Dermis microvascular lymphatic vessel endothelial cell (primary cell): ENCODE results near the gene C4orf50. TPM values are rescaled to one million over a fixed set of nuclear protein-coding genes. Genes with fewer than 3 reads are reported as not detected.

ENCODE experiments used
- DNase-seq, 2 donors: peaks; one replicate each; pipeline versions ENCODE4 v3.0.0 to v3.0.0-alpha.2; 2010; ENCODE audit warnings: low read depth in 2 of 2
- total RNA-seq: library from RNA; depleted of rRNA; stranded (reverse); fragments of >200 nt; gene quantifications from 2 replicates; pipeline ENCODE4 v1.2.1, GENCODE V29; 2014

The C4orf50 gene
- under 0.01 TPM in 2 replicates for total RNA-seq

GRCh38 chr4:6018331-6018730 lies at the start of gene C4orf50:
C4orf50 (minus strand) TSS chr4:6018431.
- DNase-seq = no peak

GRCh38 chr4:6065934-6066590 lies 47.8 kb upstream of the C4orf50 start:
- no peak for DNase-seq

- DNase-seq = no peak
Measured at GRCh38 chr4:6065166-6065565, 46.9 kb upstream of the C4orf50 start.

GRCh38 chr4:6064383-6064782 lies 46.2 kb upstream of the C4orf50 start:
- no peak for DNase-seq

DNA sequence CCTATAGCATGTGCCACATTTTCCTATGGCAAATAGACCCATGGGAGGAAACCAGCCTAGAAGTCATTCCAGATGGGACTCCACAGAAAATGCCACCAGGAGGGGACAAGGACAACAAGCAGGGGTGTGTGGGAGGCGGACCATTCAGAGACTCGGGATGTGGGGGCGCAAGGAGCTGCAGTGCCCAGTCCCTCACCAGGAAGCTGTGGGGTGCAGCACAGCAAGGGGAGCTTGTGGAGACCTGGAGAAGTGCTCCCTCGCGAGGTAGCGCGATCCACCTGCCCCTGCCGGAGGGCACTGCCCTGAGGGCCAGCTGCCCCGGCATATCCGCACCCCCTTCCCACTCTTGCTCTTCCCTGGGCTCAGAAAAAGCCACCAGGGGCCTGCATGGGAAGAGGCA lies 45.5 kb upstream of the C4orf50 start:
- DNase-seq = no peak

DNA sequence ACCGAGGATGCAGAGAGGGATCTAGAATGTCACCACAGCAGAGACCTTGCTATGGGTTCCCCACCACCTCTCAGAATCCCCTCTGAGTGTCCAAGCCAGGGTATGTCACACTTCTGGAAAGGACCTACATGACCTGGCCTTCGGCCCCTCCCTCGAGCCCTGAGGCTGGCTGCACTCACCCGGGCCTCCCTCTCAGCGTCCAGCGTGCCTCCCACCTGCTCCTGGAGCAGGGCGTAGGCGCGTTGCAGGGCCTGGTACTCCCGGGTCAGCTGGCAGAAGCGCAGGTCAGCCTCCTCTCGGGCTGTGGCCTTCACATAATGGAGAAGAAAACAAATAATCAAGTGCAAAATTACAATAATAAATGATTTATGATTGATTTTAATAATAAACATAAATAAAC lies 43.9 kb upstream of the C4orf50 start:
- no peak for DNase-seq

DNA sequence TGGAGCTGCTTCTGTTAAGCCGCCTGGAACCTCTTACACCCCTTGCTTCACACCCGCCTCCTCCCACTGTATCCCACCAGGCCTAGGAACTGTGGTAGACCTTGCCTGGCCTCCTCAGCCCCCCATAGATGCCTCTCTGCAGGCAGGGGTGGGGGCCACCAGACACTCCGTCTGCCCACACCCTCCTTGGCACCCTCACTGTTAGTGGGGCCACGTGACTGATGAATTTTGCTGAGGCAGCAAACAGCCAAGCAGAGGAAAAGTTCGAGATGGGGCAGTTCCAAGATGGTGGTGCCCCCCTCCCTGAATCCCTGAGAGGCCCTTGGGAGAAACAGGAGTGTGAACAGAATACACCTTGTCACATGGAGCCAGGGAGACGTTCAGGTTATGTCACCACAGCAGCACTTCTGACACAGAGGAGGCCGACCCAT lies 41.2 kb upstream of the C4orf50 start:
- DNase-seq = no peak

DNA sequence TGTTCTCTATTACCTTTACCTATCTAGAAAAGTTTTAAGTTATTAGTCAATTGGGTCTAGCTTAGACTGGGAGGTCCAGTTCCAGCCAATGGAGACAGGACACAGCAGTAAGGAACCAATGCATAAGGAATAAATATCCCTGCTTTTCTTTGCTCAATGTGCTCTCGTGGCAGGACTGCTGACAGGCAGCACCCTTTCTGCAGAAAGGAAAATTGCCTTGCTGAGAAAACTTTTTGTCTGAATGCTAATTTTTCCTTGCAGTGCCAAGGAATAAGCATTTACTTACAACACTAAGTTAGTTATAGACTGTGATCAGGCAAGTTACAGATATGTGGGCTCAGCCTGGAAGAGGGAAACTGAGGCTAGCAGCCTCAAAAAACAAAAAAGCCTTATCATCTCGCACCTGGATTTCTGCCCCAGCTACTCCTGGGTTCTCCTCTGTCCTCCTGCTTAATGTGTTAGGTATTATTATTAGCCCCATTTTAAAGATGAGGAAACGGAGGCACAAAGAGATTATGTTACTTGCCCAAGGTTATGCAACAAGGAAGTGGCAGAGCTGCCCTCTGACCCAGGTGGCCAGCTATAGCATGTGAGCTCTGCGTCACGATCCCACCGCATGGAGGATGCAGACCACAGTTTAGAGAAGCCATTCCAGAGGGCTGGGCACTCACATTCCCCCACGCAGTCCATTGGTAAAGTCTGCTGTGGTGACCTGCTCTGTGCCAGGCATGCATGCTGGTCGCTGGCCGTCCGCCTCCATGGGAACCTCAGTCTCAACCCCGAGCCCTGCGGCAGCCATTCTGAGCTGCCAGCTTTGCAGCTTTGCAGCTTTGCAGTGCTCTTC lies 40.5 kb upstream of the C4orf50 start:
- no peak for DNase-seq

- DNase-seq = no peak
Measured at GRCh38 chr4:6056976-6057766, 38.9 kb upstream of the C4orf50 start.

GRCh38 chr4:6055436-6055835 lies 37.2 kb upstream of the C4orf50 start:
- DNase-seq = no peak

DNA sequence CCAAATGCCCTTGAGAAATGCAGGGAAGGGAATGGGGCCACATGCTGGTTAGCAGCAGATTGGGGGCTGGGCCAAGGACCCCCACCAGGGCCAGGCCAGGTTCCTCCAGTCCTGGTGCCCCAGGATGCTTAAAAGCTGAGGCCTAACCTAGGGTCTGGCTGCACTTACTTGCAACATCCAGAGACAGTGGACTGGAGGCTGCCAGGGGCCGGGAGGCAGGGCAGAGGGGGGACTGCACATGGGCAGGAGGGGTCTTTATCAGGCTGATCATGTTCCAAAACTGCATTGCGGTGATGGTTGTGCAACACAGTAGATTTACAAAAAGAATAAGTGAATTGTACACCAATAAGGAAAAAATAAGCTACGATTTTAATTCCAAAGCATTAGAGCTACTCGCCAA lies 36.8 kb upstream of the C4orf50 start:
- no peak for DNase-seq

DNA sequence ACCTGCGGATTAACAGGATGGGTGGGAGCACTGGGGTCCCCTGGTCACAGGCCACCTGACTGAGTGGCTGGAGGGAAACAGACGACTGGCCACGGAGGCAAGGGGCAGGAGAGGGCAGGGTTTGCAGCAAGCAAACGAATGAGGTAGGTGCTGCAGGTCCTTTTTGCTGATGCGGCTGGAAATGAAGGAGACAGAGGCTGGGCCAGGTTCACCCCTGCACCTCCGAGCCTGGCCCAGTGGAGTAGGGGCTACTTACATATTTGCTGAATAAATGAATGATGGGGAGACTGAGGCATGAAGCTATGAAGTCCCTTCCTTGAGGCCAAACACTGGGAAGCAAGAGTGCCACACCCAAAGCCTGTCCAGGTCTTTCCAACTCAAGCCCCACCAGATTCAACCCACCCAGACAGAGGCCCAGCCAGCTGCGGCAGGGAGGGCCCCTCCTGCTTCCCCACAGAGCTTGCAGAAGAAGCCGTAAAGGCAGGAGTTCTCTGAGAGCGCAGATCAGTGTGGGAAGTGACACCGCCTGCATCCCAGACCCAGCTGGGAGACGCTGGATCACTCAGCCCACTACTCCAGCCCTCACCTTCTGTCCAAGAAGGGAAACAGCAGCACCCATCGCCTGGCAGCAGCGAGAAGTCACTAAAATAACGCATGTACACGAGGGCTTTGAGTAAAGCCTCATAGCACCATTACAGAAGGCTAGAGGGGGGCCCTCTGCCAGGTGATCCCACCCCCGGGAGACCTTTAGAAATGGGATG lies 36.1 kb upstream of the C4orf50 start:
- no peak for DNase-seq

DNA sequence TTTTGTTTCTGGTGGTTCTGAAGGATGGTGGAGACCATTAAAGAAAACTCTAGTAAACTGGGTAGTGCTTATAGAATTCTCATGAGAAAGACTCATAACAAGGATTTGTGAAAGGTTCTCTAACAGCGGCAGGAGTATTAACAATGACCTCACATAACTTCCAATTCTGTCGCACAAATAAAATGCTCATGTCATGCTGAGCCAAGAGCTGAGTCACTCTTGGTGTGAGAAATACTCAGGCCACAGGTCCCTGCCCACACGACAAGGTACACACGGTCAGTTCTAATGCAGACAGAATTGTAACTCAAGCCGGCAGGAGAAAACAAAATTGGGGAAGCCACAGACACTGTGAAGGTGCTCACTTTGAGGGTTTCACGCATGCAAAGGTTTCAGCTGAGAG lies 34.4 kb upstream of the C4orf50 start:
- DNase-seq = no peak

- DNase-seq = no peak
Measured at GRCh38 chr4:6050551-6050950, 32.3 kb upstream of the C4orf50 start.

DNA sequence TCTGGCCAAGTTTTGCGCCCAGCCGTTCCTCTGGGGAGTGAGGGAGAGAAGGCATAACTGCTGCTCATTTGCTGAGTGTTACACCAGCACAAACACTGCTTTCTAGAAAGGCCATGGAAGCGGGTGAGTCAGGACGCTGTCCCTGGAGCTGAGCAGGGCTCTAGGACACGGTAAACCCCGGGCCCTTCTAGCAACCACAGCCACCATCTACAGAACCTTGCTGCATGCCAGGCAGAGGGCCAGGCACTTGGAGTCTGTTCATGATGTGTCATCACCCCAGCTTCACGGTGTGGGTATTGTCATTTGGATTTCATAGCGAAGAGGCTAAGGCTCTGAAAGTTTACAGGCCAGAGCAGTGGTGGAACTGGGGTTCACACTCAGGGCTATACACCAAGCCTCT lies 31.8 kb upstream of the C4orf50 start:
- DNase-seq = no peak

GRCh38 chr4:6049278-6049677 lies 31.0 kb upstream of the C4orf50 start:
- no peak for DNase-seq

GRCh38 chr4:6048537-6048936 lies 30.3 kb upstream of the C4orf50 start:
- no peak for DNase-seq

DNA sequence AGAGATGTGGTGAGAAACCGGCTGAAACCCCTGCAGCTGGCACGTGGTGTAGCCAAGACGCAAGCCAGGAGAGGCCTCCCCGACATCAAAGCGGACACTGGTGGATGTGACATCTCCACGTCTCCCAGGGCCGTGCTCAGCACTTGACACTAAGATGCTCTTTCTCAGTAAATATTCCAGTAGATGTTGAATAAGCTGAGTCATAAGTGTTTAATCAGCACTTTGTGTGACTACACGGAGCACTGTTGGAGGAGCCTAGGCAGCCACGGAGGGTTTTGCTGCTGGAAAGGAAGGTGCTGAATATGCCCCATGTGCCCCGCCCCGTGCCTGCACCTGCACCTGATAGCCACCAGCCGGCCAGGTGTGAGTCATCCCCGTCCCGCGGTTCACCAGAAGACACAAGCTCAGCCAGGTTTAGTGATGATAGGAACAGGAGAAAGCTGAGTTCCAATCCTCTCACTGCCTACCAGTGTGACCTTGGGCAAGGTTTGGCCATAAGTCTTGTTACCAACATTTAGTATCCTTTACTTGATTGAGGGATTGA lies 29.0 kb upstream of the C4orf50 start:
- DNase-seq = no peak

DNA sequence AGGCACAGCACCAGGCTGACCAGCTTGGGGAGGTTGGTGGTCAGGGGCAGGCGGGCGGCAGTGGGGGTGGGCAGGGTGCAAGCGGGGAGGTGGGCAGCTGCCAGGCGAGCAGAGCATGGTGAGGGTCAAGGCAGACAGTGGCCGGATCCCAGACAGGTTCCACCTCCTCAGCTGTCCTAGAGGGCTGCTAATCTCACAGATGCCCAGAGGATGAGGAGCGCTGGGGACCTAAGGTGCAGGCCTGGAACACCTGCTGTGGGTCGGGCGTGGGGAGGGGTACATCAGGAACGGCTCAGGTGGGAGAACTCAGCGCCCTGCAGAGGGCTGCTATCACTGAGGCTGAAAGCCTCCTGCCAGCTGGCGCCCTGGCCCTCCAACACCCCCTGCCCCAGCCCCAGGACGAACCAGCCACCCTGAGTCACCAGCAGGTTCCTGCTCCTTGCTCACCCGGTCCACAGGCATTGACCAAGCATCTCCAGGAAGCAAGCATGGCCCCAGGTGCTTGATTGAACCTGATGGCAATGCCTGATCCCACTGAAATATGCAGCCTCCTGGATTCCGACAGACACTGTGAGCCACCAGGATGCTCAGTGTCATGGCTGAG lies 28.4 kb upstream of the C4orf50 start:
- no peak for DNase-seq

GRCh38 chr4:6044805-6045204 lies 26.6 kb upstream of the C4orf50 start:
- DNase-seq = no peak

GRCh38 chr4:6044276-6044675 lies 26.0 kb upstream of the C4orf50 start:
- DNase-seq = no peak
